Epithelial cell of esophagus (primary cell): Measurements from ENCODE around the gene SRSF10.

ENCODE experiments used
- DNase-seq: peaks from one replicate; pipeline ENCODE4 v3.0.0; 2010; ENCODE audit warnings: low read depth
- H3K4me3 ChIP-seq: 2 replicates; pipeline ENCODE4 v1.5.1; 2011; ENCODE audit warnings: mild to moderate bottlenecking, low read length, control low read depth
- CTCF ChIP-seq: IDR thresholded peaks from 2 replicates; pipeline ENCODE4 v1.5.1; 2011; ENCODE audit warnings: low read depth, mild to moderate bottlenecking, low read length, control low read depth, inconsistent platforms; ENCODE audit not compliant: insufficient read depth; ENCODE audit errors: missing control alignments

Gene SRSF10

DNA sequence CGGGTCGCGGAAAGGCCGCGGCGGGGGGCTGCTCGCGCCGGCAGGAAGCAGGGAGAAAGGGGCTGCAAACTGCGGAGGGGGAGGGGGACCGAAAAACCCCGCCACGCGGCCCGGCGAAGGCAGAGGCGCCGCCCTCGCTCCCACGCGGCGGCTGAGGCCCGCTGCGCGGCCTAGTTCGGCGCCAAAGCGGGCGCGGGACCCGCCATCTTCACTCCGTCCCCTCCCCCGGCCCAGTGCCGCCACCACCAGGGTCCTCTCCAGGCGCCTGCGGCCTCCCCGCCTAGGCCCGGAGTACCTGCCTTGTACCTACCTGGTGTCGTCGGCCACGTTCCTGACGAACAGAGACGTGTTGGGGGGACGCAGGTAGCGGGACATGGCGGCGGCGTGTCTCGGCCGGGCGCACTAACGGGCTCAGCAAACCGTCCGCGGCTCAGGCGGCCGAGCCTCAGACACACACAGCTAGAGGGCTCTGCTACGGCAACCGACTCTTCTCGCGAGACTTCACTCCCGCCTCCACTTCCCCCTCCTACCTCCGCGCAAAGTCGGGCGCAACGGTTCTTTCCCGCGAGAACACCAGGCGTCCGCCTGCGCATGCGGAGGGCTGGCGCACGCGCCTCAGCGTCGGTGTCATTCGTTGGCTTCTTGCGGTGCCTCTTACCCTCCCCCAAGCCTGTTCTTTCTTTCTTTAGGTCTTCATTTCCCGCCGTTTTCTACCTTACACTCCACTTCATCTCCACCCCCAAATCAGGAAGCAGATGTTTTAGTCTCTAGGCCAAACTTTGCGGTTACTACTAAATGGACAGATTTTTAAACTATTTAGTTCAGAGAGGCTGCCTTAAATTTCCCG lies at the start of gene SRSF10:
SRSF10 (minus strand) TSS at position 447 of the 847 bp plus-strand sequence; CDS start at position 375, 72 bp downstream.
- peak; percentile 42 for TF ChIP-seq CTCF
- peak; percentile 99 for DNase-seq
- peak within 1 kb of the TSS; percentile 79 for H3K4me3 ChIP-seq

DNA sequence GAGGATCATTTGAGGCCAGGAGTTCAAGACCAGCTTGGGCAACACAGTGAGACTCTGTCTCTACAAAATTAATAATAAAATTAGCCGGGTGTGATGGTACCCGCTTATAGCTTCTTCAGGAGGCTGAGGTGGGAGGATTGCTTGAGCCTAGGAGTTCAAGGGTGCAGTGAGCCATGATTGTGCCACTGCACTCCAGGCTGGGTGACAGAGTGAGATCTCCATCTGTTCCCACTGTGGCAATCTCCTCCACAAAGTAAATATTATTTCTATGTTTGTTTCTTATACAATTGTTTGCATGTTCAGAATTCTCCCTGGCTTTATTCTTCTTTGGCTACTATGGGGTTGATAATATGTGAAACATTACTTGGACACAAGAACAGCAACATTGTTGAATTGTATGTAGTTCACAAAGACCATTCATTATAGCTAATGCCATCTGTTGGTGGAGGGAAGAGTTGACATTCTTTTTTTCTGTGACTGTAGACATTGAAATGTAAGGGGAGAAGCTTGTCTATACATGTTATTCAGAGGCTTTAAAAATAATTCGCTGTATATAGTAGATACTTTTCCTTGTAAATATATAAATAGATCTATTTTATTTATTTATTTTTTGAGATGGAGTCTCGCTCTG lies 47.8 kb upstream of the SRSF10 start:
- DNase-seq, result peak; percentile 61

DNA sequence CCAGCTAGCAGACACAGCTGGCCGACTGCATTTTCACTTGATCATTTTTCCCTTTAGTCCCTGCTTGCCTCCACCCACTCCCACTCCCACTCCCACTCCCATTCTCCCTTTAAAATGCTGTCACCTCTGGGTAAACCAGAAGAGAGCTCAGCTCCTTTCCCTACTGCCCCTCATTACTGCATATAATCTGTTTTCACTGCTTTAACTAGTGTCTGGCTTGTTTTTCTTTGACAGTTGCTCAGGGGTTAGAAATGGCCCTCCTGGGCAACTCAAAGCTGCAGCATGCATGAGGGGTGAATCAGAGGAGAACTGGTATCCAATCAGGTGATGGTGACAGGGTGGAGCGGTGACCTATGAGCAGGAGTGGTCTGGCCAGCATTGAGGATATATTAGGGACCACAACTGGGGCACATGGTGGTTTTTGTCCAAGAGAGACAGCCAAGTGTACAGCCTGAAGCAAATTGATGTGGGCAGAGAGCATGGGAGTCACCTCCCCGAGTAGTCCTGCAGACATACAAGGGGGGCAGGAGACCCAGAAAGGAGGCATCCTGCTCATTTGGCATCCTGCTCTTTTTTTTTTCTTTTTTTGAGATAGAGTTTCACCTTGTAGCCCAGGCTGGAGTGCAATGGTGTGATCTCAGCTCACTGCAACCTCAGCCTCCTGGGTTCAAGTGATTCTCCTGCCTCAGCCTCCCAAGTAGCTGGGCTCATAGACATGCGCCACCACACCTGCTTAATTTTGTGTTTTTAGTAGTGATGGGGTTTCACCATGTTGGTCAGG lies 42.6 kb upstream of the SRSF10 start:
- H3K4me3 ChIP-seq, result no peak overlapping the region
- DNase-seq, result peak; percentile 79
- TF ChIP-seq CTCF, result no peak

More for the DNA sequence above, 47.8 kb upstream of the SRSF10 start:
- no peak overlapping the region for H3K4me3 ChIP-seq
- TF ChIP-seq CTCF, result peak; percentile 52

GRCh38 chr1:24021403-24022266 lies 41.5 kb upstream of the SRSF10 start:
- no peak overlapping the region for H3K4me3 ChIP-seq
- no peak for TF ChIP-seq CTCF
- DNase-seq, result no peak

- H3K4me3 ChIP-seq, result no peak overlapping the region
- no peak for DNase-seq
- no peak for TF ChIP-seq CTCF
Measured at GRCh38 chr1:24020470-24020869, 40.3 kb upstream of the SRSF10 start.

- DNase-seq, result no peak
- no peak overlapping the region for H3K4me3 ChIP-seq
- TF ChIP-seq CTCF, result no peak
Measured at GRCh38 chr1:24020025-24020424, 39.9 kb upstream of the SRSF10 start.
